Activated T-cell treated with anti-CD3 and anti-CD28 coated beads, Interleukin-2, amount 50 U/mL, for 1 hour (primary cell): ENCODE results near the gene HOXA1.

Source experiments
- DNase-seq: peaks from one replicate; pipeline ENCODE4 v3.0.0-alpha.2; 2020

HOXA1 gene

GRCh38 chr7:27095897-27096767, at the start of gene HOXA1:
Gene HOXA1, minus strand, starts transcription at chr7:27096000. Its CDS starts 88 bp downstream, at chr7:27095912.
- peak; percentile 72 for DNase-seq

DNA sequence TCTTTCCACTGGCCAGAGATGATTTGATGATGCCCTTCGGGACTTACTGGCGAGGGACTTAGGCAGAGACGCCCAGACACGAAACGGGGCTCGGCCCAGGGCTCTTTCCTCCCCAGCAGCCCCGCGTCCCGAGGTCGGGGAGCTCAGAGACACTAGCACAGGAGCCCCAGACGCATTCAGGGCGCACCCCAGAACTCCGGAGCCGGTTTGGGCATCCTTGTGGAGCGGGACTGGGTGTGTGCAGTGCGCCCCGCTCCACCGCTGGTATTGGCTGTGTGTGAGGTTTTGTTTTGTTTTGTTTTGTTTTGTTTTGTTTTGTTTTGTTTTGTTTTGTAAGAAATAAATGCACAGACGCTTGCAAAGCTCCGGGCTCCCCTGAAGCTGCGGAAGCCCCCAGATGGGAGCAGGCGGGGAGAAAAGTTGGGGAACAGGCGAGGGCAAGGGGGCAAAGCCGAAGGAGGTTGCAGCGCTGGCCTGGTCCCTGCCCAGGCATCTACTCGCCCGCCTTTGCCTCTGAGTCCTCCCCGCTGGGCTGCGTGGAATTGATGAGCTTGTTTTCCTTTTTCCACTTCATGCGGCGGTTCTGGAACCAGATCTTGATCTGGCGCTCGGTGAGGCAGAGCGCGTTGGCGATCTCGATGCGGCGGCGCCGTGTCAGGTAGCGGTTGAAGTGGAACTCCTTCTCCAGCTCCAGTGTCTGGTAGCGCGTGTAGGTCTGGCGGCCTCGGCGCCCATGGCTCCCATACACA, 49.5 kb upstream of the HOXA1 start:
- DNase-seq: no peak

GRCh38 chr7:27144781-27145164, 49.0 kb upstream of the HOXA1 start:
- DNase-seq: no peak

GRCh38 chr7:27143950-27144780, 48.4 kb upstream of the HOXA1 start:
- no peak for DNase-seq

GRCh38 chr7:27143023-27143949, 47.5 kb upstream of the HOXA1 start, which contains the start of gene HOXA5:
Gene HOXA5, minus strand, starts transcription at chr7:27143681. Its CDS starts 74 bp downstream, at chr7:27143607.
- DNase-seq: no peak

GRCh38 chr7:27142580-27143022, 46.8 kb upstream of the HOXA1 start:
- no peak for DNase-seq

GRCh38 chr7:27141923-27142579, 46.3 kb upstream of the HOXA1 start:
- DNase-seq: no peak

GRCh38 chr7:27141137-27141922, 45.5 kb upstream of the HOXA1 start:
- DNase-seq: no peak

DNA sequence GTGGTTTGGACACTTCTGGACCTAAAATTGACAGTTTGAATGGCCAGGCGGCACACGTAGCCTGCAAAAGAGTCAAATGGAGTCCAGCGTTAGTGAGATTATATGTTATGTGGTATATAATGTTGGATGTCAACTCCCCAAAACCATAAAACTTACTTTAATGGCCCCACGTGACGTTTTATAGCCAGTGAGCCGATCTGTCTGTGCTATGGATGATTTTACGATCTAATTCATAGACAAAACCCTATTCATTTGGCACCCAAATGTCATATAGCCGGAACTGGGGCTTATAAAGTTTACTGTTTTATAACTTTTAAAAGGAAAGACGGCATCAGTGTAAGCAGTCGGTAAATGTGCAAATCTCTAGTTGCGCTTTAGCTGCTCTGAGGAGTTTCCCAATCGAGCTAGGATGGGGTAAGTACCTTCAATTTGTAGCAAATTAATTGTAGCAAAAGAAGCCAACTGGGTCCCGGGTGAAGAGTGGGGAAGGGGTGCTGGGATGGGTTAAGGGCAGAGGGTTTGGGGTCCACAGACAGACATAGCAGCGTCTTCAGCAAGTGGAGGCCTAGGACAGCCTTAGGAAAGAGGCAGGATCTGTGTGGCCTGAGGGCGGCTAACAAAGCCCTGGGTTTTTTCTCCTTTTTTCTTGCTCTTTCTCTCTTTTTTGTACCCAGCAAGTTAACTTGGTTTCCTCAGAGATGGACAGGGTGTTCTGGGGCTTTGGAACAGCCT, 44.5 kb upstream of the HOXA1 start:
- DNase-seq: no peak

- DNase-seq: no peak
Observed at GRCh38 chr7:27139334-27140125, 43.7 kb upstream of the HOXA1 start.

GRCh38 chr7:27138985-27139333, 43.2 kb upstream of the HOXA1 start:
- no peak for DNase-seq

DNA sequence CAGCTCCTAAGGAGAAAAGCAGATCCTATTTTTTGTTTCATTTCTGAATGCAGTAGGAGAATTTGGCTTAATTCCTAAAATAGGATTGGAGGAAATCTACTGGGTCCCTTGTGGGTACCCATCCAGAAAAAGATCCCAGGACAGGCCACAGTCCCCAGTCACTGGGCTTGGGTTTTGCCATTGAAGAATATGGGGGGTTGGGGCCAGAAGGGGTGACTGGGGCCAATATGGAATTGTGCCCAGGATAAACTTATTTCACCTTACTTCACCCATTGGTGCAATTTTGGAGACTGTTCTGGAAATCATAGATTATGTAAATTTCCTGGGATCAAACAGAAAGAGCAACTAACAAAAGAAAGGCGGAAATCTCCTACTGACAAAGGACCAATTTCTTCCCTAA, 42.7 kb upstream of the HOXA1 start:
- no peak for DNase-seq

- DNase-seq: no peak
Observed at GRCh38 chr7:27137640-27138315, 42.0 kb upstream of the HOXA1 start.

DNA sequence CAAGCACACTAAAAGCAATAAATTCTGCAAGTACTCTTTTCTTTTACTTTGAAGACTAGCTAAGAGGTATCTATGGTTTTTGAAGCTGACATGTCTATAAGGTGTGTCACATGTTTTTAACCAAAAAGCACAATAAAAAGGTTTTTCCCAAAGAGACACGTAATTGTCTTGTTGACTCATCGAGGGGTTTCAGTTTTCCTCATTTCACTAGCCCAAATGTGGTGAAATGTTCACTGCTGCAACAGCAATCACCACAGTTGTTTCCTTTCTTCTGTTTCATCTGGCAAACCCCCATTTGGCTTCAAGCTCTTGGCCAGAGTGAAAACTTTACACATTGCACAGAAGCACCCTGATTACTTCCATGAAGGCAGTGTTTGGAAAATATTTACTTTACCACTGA, 38.6 kb upstream of the HOXA1 start:
- no peak for DNase-seq

- DNase-seq: peak; percentile 5
Observed at GRCh38 chr7:27133409-27134231, 37.8 kb upstream of the HOXA1 start.

DNA sequence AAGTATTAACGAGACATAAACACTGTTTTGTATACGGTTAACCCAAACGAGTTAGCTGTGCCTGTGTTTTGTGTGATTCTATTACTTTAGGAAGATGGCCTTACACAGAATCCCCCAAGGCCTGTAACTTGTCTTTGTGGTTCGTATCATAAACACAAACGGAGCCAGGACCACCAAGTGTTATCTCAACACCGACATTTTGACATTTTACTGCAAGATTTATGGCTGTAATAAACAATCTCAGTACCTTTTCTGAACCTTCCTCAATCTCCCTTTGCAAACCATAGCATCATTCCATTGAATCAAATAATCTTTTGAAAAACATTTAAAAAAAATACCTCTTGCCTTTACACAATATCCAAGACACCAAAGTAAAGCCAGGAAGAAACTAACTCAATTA, 37.2 kb upstream of the HOXA1 start:
- no peak for DNase-seq

GRCh38 chr7:27132214-27132613, 36.4 kb upstream of the HOXA1 start:
- no peak for DNase-seq
